Measurements from ENCODE around the gene NACA. TPM values are rescaled to one million over a fixed set of nuclear protein-coding genes. Genes with fewer than 3 reads are reported as not detected.

NACA gene
- total and polyA plus RNA-seq, 2 experiments from 2014 or later: 1,081 to 2,495 TPM

- H3K27me3 Mint-ChIP-seq (ENCODE audit: insufficient read depth, low read depth, poor library complexity): peaks cover 23% of the 10 kb centered on the region
- Histone ChIP-seq H3K9me2 (ENCODE audit: insufficient read depth) (no peaks in the 10 kb centered on the region), H3K27ac (ENCODE audit: low read depth) (no peak overlapping the region), H3K4me1 (ENCODE audit: insufficient read depth) (peaks cover 30% of the 10 kb centered on the region), H3K79me2 (replicated peaks; ENCODE audit: insufficient read depth) (peaks cover 100% of the 10 kb centered on the region), H3K4me3 (no peak overlapping the region), H3K4me2 (no peak overlapping the region), H3F3A (replicated peaks; ENCODE audit: low read depth) (peaks cover 21% of the 10 kb centered on the region), H3K36me3 (ENCODE audit: insufficient read depth) (peaks cover 13% of the 10 kb centered on the region; the same call in 1 of the 2 replicates), H2AFZ (no peak overlapping the region), H3K27me3 (ENCODE audit: insufficient read depth) (no peaks in the 10 kb centered on the region), H4K20me1 (replicated peaks; ENCODE audit: insufficient read depth) (peaks cover 91% of the 10 kb centered on the region)
- H3K9me3 Mint-ChIP-seq: peaks cover 3% of the 10 kb centered on the region; the same call in 1 of the 3 replicates
- no peak overlapping the region; the same call in 1 of the 2 replicates for H3K27ac Mint-ChIP-seq
- H3K4me1 Mint-ChIP-seq: peaks cover 22% of the 10 kb centered on the region
- ATAC-seq: no peak
- no peak for DNase-seq (ENCODE audit: low spot score)
- TF ChIP-seq EZH2phosphoT487 (IDR thresholded peaks at IDR 0.05; ENCODE audit: unreplicated experiment): no peak
- TF ChIP-seq EZH2 (IDR thresholded peaks at IDR 0.05; ENCODE audit: low read depth, unreplicated experiment): no peak
- TF ChIP-seq ZNF462 (CRISPR knock-in tag; IDR thresholded peaks at IDR 0.05): no peak
- TF ChIP-seq POLR2AphosphoS5 (IDR thresholded peaks at IDR 0.05; ENCODE audit: low read depth): no peak
- TF ChIP-seq ZNF114 (CRISPR knock-in tag; IDR thresholded peaks at IDR 0.05): no peak
- no peak for TF ChIP-seq STAT1 (IDR thresholded peaks at IDR 0.05; ENCODE audit: unreplicated experiment)
- no peak for TF ChIP-seq ZNF331 (CRISPR knock-in tag; IDR thresholded peaks at IDR 0.05; ENCODE audit: low read depth)
- TF ChIP-seq CTCF (conservative IDR thresholded peaks at IDR 0.05; ENCODE audit: low read depth in 2 of 2): no peak
- TF ChIP-seq ETS1 (IDR thresholded peaks at IDR 0.05): no peak
- TF ChIP-seq REST (IDR thresholded peaks at IDR 0.05; ENCODE audit: unreplicated experiment): no peak
- TF ChIP-seq CREB1 (CRISPR knock-in tag; IDR thresholded peaks at IDR 0.05; ENCODE audit: low read depth): no peak
- no peak for TF ChIP-seq NANOG (IDR thresholded peaks at IDR 0.05; ENCODE audit: borderline replicate concordance)
- no peak overlapping the region; the same call in 2 of the 3 replicates for H3K4me3 Mint-ChIP-seq
- peaks cover 80% of the 10 kb centered on the region for H3K36me3 Mint-ChIP-seq (ENCODE audit: low read depth)
These were observed 42.8 kb downstream of the NACA start for GRCh38 chr12:56682323-56682722.
